OCI-LY1 (cell line): ENCODE results near the gene PPIB.

ENCODE experiments used
- H2AFZ ChIP-seq: fragments of 200-600 bp; sonication (generic), shearing (Covaris generic); 2 replicates; pipeline ENCODE4 v1.6.0; 2014; ENCODE audit warnings: antibody characterized with exemption, mild to moderate bottlenecking, low read length
- H3F3A ChIP-seq: fragments of 200-600 bp; sonication (generic), shearing (Covaris generic); 2 replicates; pipeline ENCODE4 v1.6.0; 2014; ENCODE audit warnings: mild to moderate bottlenecking, antibody characterized with exemption, low read length, moderate library complexity; ENCODE audit not compliant: insufficient read depth
- H3K27ac ChIP-seq: fragments of 200-600 bp; sonication (generic); 2 replicates; pipeline ENCODE4 v1.5.1; 2014; ENCODE audit warnings: low read length, mixed run types, mild to moderate bottlenecking, low read depth; ENCODE audit not compliant: poor library complexity, severe bottlenecking
- H3K27me3 ChIP-seq: fragments of 200-600 bp; sonication (generic); 2 replicates; pipeline ENCODE4 v1.6.0; 2014; ENCODE audit warnings: antibody characterized with exemption, mild to moderate bottlenecking, low read length, moderate library complexity; ENCODE audit not compliant: insufficient read depth
- H3K36me3 ChIP-seq: fragments of 200-600 bp; sonication (generic); 2 replicates; pipeline ENCODE4 v1.6.1; 2014; ENCODE audit warnings: mild to moderate bottlenecking, antibody characterized with exemption, low read length, moderate library complexity, mixed read lengths; ENCODE audit not compliant: insufficient read depth
- H3K4me1 ChIP-seq: fragments of 200-600 bp; sonication (generic); 2 replicates; pipeline ENCODE4 v1.5.1; 2014; ENCODE audit warnings: mild to moderate bottlenecking, low read length, moderate library complexity; ENCODE audit not compliant: insufficient read depth, severe bottlenecking
- H3K4me2 ChIP-seq: fragments of 200-600 bp; sonication (generic), shearing (Covaris generic); 2 replicates; pipeline ENCODE4 v1.6.1; 2014; ENCODE audit warnings: low read length
- H3K4me3 ChIP-seq: fragments of 200-600 bp; sonication (generic); 2 replicates; pipeline ENCODE4 v1.5.1; 2014; ENCODE audit warnings: low read length, low read depth, mild to moderate bottlenecking, mixed read lengths; ENCODE audit not compliant: poor library complexity, severe bottlenecking
- H3K79me2 ChIP-seq: fragments of 200-600 bp; shearing (Covaris generic); 2 replicates; pipeline ENCODE4 v1.6.1; 2016; ENCODE audit warnings: mixed run types, low read length, mixed read lengths; ENCODE audit not compliant: insufficient read depth
- H3K9ac ChIP-seq: fragments of 200-600 bp; sonication (generic), shearing (Covaris generic); 2 replicates; pipeline ENCODE4 v1.6.1; 2014; ENCODE audit warnings: mild to moderate bottlenecking, low read length, mixed read lengths
- H3K9me2 ChIP-seq: fragments of 200-600 bp; sonication (generic), shearing (Covaris generic); 2 replicates; pipeline ENCODE4 v1.6.1; 2014; ENCODE audit warnings: low read depth, mild to moderate bottlenecking, low read length, mixed read lengths
- H3K9me3 ChIP-seq: fragments of 200-600 bp; shearing (Covaris generic); 2 replicates; pipeline ENCODE4 v1.6.1; 2014; ENCODE audit warnings: low read length, mixed read lengths
- H4K20me1 ChIP-seq: fragments of 200-600 bp; sonication (generic), shearing (Covaris generic); 2 replicates; pipeline ENCODE4 v1.6.0; 2016; ENCODE audit warnings: mild to moderate bottlenecking, low read length; ENCODE audit not compliant: insufficient read depth
- EZH2 ChIP-seq: fragments of 200-600 bp; sonication (generic), shearing (Covaris generic); IDR thresholded peaks from 2 replicates; pipeline ENCODE4 v1.8.0; 2017; ENCODE audit warnings: borderline replicate concordance, mixed run types, mild to moderate bottlenecking, antibody characterized with exemption, low read length, moderate library complexity, mixed read lengths
- TF ChIP-seq, protein P1 (sequence below): fragments of 200-600 bp; sonication (generic), shearing (Covaris generic); IDR thresholded peaks from 2 replicates; pipeline ENCODE4 v1.5.1; 2017; ENCODE audit warnings: mild to moderate bottlenecking, antibody characterized with exemption, low read length, moderate library complexity, mixed read lengths

Gene PPIB

DNA sequence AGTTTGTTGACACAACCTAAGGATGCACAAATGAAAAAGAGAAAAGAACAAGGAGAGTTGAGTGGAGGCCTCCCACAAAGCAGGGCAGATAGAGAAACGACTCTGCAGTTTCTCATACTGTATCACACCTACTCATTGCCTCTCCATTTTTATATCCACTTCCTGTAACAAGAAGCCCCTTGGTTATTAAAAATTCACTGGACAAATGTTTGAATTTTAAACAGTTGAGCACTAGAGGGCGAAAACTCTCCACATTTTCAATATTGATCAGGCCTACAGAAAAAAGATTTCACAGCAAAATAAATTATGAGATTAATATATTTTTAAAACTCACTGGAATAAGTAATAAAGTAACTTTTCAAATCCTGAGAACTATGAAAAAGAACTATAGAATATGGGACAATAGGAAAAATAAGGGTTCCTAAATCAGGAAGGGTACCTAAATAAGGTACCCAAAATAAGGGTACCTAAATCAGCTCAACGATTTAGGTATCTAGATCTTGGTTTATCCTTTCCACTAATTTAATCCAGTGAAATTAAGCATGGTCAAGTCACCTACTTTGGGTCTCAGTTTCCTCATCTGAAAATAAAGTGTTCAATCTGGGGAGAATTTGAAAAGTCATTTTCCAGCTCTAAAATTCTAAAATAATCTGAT is 47.0 kb upstream of the PPIB start:
- Histone ChIP-seq H2AFZ (no peak overlapping the region), H3K4me1 (no peaks in the 10 kb centered on the region)

DNA sequence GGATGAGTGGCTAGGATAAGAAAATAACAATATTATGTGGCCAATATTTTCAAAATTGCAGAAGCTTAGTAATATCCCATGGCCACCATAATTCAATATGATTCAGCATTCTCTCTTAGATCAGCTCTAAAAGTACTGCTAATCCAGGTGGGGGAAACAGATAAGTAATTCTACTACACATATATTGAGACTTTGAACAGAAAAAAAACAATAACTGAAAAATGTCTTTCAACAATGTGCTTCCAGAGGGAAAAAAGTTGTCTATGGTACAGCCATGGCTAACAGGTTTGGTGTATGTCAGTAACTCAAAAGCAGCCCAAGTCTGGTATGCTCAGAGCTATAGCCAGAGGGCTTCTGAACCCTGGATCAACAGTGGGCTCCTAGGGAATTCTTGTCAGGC is 42.4 kb upstream of the PPIB start:
- no peaks in the 10 kb centered on the region for H3F3A ChIP-seq
- TF ChIP-seq, protein P1, sequence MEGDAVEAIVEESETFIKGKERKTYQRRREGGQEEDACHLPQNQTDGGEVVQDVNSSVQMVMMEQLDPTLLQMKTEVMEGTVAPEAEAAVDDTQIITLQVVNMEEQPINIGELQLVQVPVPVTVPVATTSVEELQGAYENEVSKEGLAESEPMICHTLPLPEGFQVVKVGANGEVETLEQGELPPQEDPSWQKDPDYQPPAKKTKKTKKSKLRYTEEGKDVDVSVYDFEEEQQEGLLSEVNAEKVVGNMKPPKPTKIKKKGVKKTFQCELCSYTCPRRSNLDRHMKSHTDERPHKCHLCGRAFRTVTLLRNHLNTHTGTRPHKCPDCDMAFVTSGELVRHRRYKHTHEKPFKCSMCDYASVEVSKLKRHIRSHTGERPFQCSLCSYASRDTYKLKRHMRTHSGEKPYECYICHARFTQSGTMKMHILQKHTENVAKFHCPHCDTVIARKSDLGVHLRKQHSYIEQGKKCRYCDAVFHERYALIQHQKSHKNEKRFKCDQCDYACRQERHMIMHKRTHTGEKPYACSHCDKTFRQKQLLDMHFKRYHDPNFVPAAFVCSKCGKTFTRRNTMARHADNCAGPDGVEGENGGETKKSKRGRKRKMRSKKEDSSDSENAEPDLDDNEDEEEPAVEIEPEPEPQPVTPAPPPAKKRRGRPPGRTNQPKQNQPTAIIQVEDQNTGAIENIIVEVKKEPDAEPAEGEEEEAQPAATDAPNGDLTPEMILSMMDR, result no peak
- TF ChIP-seq EZH2, result no peak
- no peaks in the 10 kb centered on the region for H3K79me2 ChIP-seq
- no peak overlapping the region for H2AFZ ChIP-seq
- no peak overlapping the region for H3K9ac ChIP-seq
- H4K20me1 ChIP-seq, result no peaks in the 10 kb centered on the region
- no peaks in the 10 kb centered on the region for H3K9me3 ChIP-seq
- H3K27ac ChIP-seq, result no peak overlapping the region
- H3K9me2 ChIP-seq, result no peaks in the 10 kb centered on the region
- H3K4me2 ChIP-seq, result no peak overlapping the region
- H3K36me3 ChIP-seq, result peaks cover 22% of the 10 kb centered on the region; the same call in 1 of the 2 replicates
- no peaks in the 10 kb centered on the region for H3K27me3 ChIP-seq
- H3K4me1 ChIP-seq, result no peaks in the 10 kb centered on the region
- no peak overlapping the region for H3K4me3 ChIP-seq

More for the DNA sequence above, 47.0 kb upstream of the PPIB start:
- no peak for TF ChIP-seq EZH2
- TF ChIP-seq, protein P1, result peak; percentile 52
- Histone ChIP-seq H3K9ac (no peak overlapping the region), H3K79me2 (no peaks in the 10 kb centered on the region), H3K9me2 (no peaks in the 10 kb centered on the region), H3K36me3 (peaks cover 13% of the 10 kb centered on the region; the same call in 1 of the 2 replicates), H3F3A (no peaks in the 10 kb centered on the region), H3K27me3 (no peaks in the 10 kb centered on the region), H3K27ac (no peak overlapping the region), H4K20me1 (no peaks in the 10 kb centered on the region), H3K4me3 (no peak overlapping the region), H3K9me3 (no peaks in the 10 kb centered on the region), H3K4me2 (no peak overlapping the region)

DNA sequence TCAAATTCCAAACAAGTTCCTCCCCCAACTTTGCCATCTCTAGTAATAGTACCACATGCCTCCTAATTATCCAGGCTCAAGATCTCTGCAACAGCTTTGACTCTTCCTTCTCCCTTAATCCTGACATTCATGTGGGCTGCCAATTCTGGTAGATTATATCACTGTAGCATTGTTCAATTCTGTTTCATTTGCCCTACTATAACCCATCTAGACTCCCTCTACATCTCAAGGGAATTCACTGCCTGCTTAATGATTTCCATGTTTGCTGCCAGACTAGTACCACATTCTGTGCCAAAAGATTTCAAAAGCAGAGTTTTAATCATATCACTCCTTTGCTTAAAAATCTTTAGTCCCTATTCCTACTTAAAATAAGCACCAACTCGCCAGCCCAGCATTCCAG is 34.6 kb upstream of the PPIB start:
- Histone ChIP-seq H3K9me3 (no peaks in the 10 kb centered on the region), H3K9ac (no peak overlapping the region), H3K9me2 (no peaks in the 10 kb centered on the region), H3K36me3 (peaks cover 22% of the 10 kb centered on the region; the same call in 1 of the 2 replicates), H3K4me2 (no peak overlapping the region), H2AFZ (no peak overlapping the region), H3K4me1 (no peaks in the 10 kb centered on the region), H3K79me2 (no peaks in the 10 kb centered on the region), H3K27me3 (no peaks in the 10 kb centered on the region), H3K27ac (no peak overlapping the region), H3F3A (no peaks in the 10 kb centered on the region), H4K20me1 (no peaks in the 10 kb centered on the region), H3K4me3 (no peak overlapping the region)
- TF ChIP-seq, protein P1, result no peak
